Rectal smooth muscle tissue (tissue), 1 donor: ENCODE results near the gene HOXB1.
"Not testable (repeated sequence)": the region's sequence is repeated elsewhere in the genome, so short reads cannot be mapped to it uniquely, and the experiment has no call there.

ENCODE experiments used
- H3K27ac ChIP-seq: one replicate; pipeline ENCODE4 v1.7.0; 2013; ENCODE audit warnings: low read depth, low read length, inconsistent platforms
- H3K27me3 ChIP-seq: one replicate; pipeline ENCODE4 v1.7.0; 2013; ENCODE audit warnings: low read length; ENCODE audit not compliant: control insufficient read depth, insufficient read depth
- H3K36me3 ChIP-seq: one replicate; pipeline ENCODE4 v1.7.0; 2013; ENCODE audit warnings: low read length; ENCODE audit not compliant: control insufficient read depth, insufficient read depth
- H3K4me1 ChIP-seq: one replicate; pipeline ENCODE4 v1.7.0; 2013; ENCODE audit warnings: low read length; ENCODE audit not compliant: control insufficient read depth, insufficient read depth
- H3K4me3 ChIP-seq: one replicate; pipeline ENCODE4 v1.7.0; 2013; ENCODE audit warnings: low read length
- H3K9ac ChIP-seq: one replicate; pipeline ENCODE4 v1.7.0; 2013; ENCODE audit warnings: low read length

The HOXB1 gene

GRCh38 chr17:48484256-48484655 is 46.6 kb downstream of the HOXB1 start:
- H3K27ac ChIP-seq: no peak overlapping the region
- no peaks in the 10 kb centered on the region for H3K4me1 ChIP-seq
- H3K36me3 ChIP-seq: no peaks in the 10 kb centered on the region
- H3K27me3 ChIP-seq: no peaks in the 10 kb centered on the region
- H3K4me3 ChIP-seq: no peak overlapping the region
- H3K9ac ChIP-seq: no peak overlapping the region

- Histone ChIP-seq H3K27me3 (no peaks in the 10 kb centered on the region), H3K27ac (no peak overlapping the region), H3K4me1 (no peaks in the 10 kb centered on the region), H3K36me3 (no peaks in the 10 kb centered on the region), H3K4me3 (no peak overlapping the region), H3K9ac (no peak overlapping the region)
Measured at GRCh38 chr17:48483471-48484131, 47.2 kb downstream of the HOXB1 start.

- Histone ChIP-seq H3K27ac (no peak overlapping the region), H3K27me3 (no peaks in the 10 kb centered on the region), H3K9ac (no peak overlapping the region), H3K4me3 (no peak overlapping the region), H3K36me3 (no peaks in the 10 kb centered on the region), H3K4me1 (no peaks in the 10 kb centered on the region)
Measured at GRCh38 chr17:48483004-48483403, 47.8 kb downstream of the HOXB1 start.

GRCh38 chr17:48482301-48482700 is 48.5 kb downstream of the HOXB1 start:
- not testable (repeated sequence) for H3K4me1 ChIP-seq, H3K27ac ChIP-seq, H3K4me3 ChIP-seq, H3K9ac ChIP-seq, H3K27me3 ChIP-seq, H3K36me3 ChIP-seq

- Histone ChIP-seq H3K4me3 (no peak overlapping the region), H3K27me3 (no peaks in the 10 kb centered on the region), H3K4me1 (no peaks in the 10 kb centered on the region)
Measured at GRCh38 chr17:48479014-48479402, 51.8 kb downstream of the HOXB1 start.

More at GRCh38 chr17:48479014-48479402, 51.8 kb downstream of the HOXB1 start:
- Histone ChIP-seq H3K9ac (no peak overlapping the region), H3K27ac (no peak overlapping the region), H3K36me3 (no peaks in the 10 kb centered on the region)
